Amniotic epithelial cell (primary cell): Measurements from ENCODE around the gene NR2F2.

Experiments used
- DNase-seq: peaks from one replicate; pipeline ENCODE4 v3.0.0-alpha.2; 2010; ENCODE audit warnings: low read depth

The NR2F2 gene

DNA sequence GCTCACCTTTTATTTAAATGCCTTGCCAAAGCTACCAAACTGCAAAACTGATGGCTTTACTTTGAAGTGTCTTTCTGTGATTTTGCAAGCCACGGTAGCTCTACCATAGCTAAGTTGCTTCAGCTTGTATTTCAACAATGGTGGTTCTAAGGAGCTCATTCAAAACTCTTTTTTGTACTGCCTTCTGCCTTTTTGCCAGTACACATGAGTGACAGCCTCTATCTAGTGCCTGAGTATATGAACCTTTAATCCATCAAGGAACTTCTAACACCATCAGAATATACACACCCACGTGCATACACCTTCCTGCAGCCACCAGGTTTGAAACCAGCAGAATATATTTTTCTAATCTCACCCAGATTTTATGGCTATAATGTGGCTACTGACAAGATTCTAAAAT, 10.4 kb upstream of the NR2F2 start:
- no peak for DNase-seq

DNA sequence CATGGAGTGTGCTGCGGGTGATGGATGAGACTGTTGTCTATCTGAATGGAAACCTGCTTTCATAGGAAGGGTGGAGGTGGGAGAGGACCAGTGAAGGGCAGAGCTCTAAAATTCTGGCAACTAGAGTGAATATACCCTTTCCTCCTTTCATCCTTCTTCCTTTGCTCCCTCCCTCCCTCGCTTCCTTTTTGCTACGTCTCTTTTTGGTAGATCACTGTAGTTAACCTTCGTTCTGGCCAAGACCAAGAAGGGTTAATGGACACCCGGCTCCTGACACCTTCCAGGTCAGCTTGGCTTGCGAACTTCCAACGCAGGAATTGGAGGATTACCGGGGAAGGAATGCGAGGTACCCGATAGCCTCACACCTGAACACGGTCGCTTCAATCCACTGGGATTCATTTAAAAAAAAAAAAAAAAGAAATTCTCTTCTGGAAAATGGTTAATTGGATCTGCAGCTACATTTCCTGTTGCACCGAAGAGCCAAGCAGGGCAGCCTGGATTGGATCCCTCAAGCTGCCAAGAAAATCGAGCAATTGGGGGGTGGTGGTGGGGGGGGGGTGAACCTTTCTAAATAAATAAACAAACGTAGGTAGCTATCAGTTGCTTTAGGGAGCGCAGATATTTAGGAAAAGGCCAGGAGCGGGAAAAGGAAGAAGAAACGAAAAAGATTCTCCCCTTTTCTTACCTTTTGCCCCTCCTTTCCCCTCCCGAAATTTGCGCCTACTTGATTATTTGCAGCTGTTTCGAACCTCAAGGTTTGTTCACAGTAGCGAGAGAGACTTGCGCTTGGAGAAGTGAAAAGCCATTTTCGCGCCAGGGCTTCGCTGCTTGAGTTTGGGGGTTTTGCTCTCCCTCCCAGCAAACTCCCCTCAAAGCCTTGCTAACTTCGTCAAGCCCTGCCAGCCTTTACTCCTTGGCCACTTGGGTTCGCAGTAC, 9.5 kb upstream of the NR2F2 start:
- DNase-seq = no peak

DNA sequence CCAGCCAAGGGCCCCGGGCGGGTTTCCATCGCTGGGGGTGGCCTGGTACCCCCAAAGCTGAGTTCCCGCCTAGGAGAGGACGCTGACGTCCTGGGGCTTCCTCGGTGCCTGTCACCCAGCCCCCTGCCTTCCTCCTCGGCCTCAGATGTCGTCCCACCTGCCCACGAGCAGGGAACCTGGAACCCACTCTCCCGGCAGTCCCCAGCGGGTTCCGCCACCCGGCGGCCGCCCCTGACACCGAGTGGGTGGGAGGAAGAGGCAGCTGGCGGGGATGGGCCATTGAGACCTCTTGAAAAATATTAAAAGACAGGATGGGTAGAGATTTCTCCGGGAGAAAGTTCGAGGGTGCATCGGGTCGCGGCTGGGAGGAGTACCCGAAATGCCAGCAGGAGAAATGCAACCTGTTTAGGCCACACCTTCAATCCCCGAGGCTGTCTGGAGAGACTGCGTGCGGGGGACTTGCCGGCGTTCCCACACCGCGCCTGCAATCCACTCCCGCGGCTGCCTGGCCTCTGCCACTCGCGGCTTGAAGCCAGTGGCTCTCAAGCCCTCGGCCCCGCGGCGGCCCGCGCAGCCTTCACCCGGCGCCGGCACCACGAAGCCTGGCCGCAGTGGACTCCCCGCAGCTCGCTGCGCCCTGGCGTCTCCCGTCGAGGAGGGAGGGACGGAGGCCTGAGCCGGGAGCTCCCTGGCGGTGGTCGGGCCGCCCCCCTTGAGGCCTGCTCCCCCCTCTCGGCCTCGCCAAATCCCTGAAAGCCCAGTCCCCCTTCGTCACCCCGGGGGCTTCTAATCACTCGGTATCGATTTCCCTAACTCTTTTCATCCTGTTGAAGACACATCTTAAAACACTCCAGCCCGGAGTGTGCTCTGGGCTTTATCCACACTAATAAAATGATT, 8.6 kb upstream of the NR2F2 start:
- no peak for DNase-seq

DNA sequence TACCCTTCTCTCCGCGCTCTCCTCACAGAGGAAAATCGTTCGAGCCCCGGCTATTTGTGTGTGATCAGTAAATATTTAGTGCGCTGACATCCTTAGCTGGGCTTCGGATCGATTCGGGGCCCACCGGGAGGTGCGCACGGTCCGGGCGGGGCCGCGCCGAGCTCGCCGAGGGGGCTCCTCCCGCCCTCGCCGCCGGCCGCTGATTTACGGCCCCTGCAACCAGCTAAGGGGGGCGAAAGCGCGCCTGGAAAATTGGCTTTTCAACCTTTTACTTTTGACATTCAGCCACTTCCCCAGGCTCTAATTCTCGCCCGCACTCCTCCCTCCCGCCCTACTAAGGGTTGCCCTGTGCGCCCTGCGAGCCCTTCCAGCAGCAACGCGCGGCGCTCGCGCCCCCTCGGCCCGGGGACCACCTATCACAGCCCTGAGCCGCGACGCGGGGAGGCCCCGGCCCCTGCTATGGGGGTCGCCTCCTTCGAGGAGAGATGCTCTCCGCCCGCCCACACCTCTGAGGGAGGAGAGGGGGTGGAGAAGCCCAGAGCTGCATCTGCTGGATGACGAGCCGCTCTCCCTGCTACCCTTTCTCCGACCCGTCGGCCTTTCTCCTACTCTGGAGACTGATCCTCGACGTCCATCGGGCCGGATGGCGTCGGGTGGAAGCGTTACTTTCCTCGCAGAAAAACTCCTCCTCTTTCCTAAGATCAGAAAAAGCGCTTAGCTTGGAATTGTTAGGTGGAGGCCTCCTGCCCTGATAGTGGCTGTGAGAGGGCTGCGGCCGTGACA, 7.8 kb upstream of the NR2F2 start:
- no peak for DNase-seq

DNA sequence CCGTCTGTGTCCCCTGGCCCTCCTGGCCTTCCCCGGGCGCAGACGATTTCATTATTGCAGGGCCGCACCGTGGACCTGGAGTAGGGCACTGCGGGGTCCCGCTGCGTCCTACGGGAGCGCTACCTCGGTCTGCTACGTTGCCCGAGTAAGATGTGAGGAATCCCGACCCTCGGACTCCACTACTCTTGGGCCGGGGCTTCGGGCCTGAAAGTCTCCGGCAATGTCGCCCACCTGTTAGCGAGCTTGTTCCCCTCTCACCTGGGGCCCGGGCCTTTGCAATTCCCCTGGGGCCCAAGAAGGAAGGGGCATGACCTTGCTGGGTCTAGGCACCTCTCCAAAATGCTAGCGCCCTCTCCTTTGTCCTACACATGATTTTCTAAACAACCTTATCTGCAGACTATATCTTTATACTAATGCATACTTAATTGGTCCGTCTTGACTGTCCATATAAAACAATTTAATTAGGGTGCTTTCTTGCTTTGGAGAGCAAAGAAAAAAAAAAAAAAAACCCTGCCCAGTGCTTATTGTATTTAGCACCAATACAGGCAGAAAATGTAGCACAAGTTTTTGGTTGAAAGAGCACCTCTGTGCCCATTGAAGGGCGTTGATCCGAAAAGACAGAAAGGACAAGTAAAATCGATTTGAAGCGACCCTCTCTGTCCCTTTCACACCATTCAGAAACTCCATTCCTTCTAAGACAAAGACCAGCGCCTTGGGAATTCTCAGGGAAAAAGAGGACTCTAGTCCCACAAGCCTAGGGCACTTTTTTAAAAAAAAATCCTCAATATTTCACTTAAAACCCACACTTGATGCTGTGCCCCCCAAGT, 7.0 kb upstream of the NR2F2 start:
- DNase-seq = no peak

DNA sequence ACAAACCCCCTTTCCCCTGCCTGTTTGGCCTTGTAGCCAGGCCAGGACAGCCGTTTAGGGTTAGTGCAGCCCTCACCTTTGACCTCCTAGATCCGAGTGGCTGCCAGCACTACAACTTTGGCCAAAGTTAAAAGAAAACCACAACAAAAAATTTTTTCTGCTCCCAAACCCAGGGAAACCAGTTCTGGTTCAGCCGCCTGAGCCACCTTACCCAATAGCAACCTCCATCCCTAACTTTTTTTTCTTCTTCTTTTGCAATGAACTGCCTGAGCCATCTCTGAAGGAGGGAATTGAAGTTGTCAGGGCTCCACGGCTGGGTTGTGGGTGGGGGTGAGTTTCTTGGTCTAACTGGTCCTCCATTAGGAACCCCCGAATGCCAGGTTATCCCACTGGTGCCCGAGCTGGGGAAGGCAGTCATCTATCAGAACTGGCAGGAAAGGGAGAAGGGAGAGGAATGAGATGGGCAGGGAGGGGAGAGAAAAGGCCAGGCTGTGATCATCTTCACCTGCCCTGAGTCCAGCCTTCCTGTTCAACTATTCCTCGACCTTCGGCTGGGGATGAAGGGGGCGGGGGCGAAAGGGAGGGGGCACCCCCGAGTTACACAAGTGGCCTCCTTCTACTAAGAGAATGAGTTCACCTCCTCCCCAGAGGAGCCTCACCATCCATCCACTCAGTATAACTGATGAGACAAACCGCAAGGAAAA, 6.2 kb upstream of the NR2F2 start:
- DNase-seq = no peak

DNA sequence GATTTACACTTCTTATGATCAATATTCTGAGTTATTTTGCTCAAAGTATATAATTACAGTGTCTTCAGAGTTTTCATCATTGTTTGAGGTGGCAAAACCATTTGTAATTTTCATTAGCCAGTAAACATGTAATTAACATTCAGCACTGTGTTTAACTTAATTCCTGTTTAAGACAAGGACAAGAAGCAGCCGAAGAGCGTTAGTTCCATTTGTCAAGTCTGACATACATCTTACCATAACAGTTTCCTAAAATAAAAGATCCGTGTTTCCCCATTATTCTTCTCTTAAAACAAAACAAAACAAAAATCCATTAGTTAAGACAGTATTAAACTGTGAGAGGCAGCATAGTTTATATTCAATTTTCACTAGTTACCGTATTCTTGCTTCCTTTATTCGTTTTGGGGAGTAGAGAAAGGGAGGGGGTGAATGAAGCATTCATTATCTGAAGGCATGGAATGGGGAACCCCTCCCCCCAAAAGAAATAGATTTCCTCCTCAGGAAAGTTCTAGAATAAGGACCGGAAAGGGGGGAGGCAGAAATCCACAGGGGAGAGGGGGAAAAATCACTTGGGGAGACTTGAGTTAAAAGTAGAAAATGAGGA, 5.5 kb upstream of the NR2F2 start:
- no peak for DNase-seq

DNA sequence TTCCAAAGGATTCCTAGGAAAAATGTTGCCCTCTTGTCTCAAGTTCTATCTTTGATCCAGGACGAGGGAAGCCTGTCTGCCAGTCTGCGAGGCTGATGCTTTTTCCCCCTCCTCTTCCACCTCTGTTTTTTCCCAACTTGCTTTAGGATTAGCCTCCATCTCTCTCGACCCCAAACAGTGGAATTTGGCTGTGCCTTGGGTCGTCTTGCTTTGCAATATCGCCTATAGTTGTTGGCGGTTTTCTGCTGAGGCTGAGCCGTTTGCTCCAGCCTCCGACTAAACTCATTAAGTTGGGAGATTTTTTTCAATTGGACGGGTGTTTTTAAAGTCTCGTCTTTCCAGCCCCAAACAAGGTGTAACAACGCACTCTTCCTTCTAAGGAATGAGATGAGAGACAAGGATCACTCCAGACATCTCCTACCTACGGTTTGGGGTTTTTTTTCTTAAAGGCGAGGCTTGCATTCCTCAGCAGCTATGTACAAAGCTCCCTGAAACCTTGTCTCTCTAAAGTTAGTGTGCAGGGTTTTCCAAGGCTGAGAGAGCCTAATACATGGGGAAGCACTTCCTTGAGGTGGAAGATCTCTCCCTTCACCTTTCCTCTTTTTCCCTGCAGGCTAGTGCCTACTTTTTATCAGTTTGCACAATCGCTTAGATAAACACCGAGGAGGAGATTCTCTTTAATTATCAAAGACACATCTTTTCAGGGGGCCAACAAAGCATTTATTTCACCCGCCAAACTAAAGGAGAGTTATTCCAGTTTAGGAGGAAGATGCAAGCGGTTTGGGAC, 4.8 kb upstream of the NR2F2 start:
- DNase-seq = peak; percentile 59

DNA sequence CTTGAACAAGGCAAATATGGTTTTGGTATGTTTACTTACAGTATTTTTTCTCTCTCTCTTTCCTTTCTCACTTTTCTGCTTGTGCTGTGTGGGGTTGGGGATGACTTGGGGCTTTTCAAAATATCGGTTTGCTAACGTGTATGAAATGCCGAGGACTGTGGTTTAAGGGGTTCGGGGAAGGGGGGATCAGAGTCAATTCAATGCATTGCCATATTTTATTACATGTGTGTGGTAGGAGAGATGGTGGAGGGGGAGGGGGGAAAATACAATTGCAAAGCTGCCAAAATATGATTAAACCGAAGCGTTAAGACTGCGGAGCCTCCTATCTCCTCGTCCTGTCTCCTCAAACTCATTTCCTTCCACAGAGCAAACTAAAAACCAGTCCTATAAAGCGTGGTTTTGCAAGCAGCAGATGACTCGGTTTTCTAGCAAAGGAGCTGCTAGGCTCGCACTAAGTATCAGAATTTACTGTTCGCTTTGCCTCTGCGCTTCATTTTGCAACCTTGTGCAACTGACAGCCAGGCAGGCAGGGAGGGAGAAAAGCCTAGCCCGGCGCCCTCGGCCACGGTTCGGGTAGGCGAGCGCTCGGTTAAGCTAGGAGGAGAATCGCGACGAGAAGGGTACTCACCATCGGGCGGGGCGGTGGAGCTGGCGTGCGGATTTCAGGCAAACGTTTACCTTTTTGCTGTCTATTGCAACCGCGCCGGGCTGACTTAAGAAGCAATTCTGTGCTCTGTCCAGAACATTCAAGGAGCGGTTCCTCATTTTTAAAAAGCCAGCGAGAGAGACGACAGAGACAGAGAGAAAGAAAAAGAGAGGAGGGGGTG, 4.0 kb upstream of the NR2F2 start:
- peak; percentile 84 for DNase-seq

DNA sequence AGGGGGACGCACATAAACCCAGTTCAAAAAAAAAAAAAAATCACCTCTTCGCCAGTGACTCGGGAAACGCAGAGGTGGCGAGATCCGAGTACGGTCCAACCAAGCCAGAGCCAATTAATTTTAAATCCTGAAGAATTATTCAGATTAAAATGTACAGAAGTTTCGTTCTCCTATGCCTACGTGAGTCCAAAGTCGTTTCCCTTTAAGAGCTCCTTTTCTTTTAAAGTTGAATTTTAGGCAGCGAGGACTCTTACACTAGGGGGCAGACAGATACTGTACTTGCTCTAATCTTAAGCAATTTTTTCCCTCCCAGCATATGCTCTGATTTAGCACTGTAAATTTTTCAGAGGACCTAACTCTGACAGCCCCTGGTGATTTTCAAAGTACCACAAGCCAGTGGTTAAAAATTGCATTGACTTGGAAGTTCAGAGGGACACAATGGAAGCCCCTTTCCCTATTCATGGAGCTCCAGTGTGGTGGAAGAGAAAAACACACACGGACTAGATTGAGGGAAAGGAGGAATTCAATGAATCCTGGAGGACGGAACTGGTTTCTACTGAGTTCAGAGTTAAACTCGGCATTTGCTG, 3.3 kb upstream of the NR2F2 start:
- DNase-seq = peak; percentile 92

DNA sequence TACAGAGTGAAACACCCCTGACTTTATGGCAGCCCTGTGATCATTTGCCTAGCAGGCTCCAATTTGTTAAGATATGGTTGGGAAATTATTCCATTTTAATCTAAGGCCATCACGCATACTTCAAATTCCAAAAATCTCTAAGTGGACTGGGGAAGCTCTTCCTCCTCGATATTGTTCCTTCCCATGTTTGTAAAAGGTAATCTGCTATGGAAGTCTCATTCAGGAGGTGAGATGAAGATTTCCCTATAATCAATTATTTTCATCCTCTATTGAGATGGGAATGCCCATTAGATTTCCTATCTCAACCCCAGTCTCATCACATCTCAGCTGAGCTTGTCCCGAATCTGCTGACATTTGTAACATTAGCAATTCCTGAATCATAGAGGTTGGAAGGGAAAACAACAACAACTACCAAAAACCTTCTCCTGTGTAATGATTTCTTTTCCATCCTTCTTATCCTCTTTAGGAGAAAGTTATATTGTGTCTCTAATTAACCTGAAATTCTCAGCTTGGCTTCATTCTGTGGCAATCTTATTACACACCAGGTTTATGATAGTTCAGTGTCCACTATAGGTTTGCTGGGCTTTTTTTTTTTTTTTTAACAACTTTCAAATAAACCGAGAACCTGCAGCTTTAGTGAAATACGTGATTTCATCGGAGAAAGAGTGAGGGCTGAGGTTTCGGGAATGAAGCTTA, 2.2 kb upstream of the NR2F2 start:
- DNase-seq = no peak

DNA sequence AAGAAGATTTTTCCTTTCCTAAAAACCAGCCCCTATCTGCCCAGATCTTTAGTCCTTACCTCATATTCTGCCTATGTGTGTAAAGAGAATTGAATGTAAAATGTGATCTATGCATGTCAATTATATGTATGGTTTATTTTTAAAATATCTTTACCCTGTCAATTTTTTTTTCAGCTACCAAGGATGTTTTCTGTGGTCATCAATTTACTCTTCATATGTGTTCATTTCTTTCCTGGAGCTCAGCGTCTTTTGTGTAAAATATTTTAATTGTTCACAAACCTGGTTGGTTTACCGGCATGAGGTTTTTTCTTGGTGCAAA, 1.7 kb upstream of the NR2F2 start:
- DNase-seq = no peak

DNA sequence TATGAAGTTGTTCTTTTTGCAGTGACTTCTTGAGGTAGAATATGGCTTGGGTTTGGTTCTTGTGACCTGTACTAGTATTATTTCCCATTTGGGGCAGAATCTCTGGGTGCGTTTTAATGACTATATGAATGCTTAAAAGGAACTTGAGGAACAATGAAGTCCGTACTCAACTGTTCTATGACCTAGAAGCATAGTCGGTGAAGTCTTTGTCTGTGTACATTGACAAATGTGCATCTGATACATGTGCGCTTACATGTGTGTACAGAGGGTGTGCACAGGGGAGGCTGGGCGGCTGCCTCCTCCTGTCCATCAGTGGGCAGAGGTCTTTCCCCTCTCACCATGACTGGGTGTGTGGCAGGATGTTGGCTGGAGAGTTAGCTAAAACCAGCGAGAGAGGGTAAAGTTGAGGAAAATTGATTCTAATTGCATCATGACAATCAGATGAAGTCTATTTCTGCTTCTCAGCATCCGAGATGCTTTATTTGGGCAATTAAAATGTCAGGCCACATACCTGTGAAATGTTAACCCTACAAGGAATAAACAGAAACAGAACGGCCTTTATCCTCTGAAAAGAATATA, 1.0 kb upstream of the NR2F2 start:
- no peak for DNase-seq

DNA sequence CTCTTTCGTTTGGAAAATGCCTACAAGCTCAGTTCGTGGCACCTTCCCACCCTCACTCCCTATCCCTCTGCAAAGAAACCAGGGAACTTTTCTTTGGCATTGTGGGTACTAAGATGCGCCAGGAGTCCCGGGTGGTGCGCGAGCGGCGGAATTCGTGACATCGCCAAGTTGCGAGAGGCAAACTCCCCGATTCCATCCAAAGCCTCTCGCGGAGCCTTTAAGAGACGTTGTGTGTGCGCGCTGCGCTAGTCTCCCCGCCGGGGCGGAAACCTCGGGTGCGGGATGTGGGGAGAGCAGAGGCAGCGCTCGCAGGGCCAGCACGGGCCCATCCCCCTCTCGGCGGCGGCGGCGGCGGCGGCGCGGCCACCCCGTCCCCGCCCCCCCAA, 443 bp upstream of the NR2F2 start:
- peak; percentile 80 for DNase-seq

DNA sequence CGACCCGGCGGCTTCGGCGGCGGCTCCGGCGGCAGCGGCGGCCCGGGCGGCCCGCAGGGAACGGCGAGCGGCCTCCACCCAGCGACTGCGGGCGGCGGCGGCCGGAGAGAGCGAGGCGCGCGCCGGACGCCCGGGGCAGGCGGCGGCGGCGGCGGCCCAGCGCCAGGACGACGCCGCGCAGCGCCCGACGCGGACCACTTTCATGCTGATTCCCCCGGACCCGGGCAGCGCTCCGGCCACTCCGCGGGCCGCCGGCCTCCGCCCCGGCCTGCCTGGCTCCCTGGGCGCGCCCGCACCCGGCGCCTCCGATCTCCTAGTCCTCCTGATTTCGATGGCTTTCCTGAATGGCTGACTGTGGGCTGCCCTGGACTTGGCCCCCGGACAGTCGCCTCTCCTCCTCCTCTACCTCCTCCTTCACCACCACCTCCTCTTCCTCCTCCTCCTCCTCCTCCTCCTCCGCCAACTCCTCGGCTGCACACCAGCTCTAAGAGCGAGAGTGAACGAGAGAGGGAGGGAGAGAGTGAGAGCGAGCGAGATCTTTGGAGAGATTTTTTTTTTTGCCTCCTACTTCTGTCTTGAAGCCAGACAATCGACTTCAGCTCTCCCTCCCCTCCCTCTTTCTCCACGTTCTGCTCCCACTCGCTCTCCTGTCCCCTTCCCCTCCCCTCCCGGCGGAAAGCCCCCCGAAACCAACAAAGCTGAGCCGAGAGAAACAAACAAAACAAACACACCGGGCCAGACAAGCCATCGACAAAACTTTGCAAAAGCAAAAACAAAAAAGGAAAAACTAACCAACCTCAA, 844 bp downstream of the NR2F2 start:
- DNase-seq = no peak

DNA sequence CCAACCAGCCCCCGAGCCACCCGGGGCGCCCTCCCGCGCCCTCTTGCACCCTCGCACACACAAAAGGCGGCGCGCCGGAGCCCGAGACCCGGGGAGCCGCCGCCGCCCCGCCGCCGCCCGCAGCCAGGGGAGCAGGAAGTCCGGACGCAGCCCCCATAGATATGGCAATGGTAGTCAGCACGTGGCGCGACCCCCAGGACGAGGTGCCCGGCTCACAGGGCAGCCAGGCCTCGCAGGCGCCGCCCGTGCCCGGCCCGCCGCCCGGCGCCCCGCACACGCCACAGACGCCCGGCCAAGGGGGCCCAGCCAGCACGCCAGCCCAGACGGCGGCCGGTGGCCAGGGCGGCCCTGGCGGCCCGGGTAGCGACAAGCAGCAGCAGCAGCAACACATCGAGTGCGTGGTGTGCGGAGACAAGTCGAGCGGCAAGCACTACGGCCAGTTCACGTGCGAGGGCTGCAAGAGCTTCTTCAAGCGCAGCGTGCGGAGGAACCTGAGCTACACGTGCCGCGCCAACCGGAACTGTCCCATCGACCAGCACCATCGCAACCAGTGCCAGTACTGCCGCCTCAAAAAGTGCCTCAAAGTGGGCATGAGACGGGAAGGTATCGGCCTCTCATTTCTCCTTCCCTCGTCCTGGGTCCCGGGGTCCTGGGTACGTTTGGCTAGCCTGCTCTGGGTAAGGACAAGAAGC, 1.6 kb downstream of the NR2F2 start:
- no peak for DNase-seq
